SK-N-DZ (cell line): ENCODE measurements around the gene NMNAT2.

Source experiments
- DNase-seq: peaks from one replicate; pipeline ENCODE4 v3.0.0-alpha.2; 2015; ENCODE audit warnings: low spot score

Gene NMNAT2

GRCh38 chr1:183365676-183366075 is 52.5 kb downstream of the NMNAT2 start:
- DNase-seq: no peak

- no peak for DNase-seq
These were observed 53.1 kb downstream of the NMNAT2 start for GRCh38 chr1:183365093-183365492.

GRCh38 chr1:183363972-183364371 is 54.2 kb downstream of the NMNAT2 start:
- DNase-seq: no peak

GRCh38 chr1:183361081-183361480 is 57.1 kb downstream of the NMNAT2 start:
- DNase-seq: no peak

GRCh38 chr1:183360473-183360872 is 57.7 kb downstream of the NMNAT2 start:
- DNase-seq: no peak

- DNase-seq: no peak
These were observed 61.5 kb downstream of the NMNAT2 start for GRCh38 chr1:183356534-183357182.

GRCh38 chr1:183355797-183356196 is 62.4 kb downstream of the NMNAT2 start:
- DNase-seq: no peak

GRCh38 chr1:183355181-183355580 is 63.0 kb downstream of the NMNAT2 start:
- no peak for DNase-seq

GRCh38 chr1:183353597-183353996 is 64.6 kb downstream of the NMNAT2 start:
- no peak for DNase-seq

- no peak for DNase-seq
These were observed 68.9 kb downstream of the NMNAT2 start for GRCh38 chr1:183349201-183349711.

GRCh38 chr1:183346276-183346732 is 71.9 kb downstream of the NMNAT2 start:
- no peak for DNase-seq

GRCh38 chr1:183339556-183340167 is 78.5 kb downstream of the NMNAT2 start:
- no peak for DNase-seq

- DNase-seq: peak; percentile 82
These were observed 87.0 kb downstream of the NMNAT2 start for GRCh38 chr1:183331091-183331742.

- DNase-seq: peak; percentile 22
These were observed 87.8 kb downstream of the NMNAT2 start for GRCh38 chr1:183330335-183330734.

- no peak for DNase-seq
These were observed 89.8 kb downstream of the NMNAT2 start for GRCh38 chr1:183328371-183328770.

- no peak for DNase-seq
These were observed 90.5 kb downstream of the NMNAT2 start for GRCh38 chr1:183327434-183328290.

GRCh38 chr1:183323849-183324683 is 94.1 kb downstream of the NMNAT2 start:
- no peak for DNase-seq

GRCh38 chr1:183319606-183320005 is 98.6 kb downstream of the NMNAT2 start:
- DNase-seq: no peak

- DNase-seq: no peak
These were observed 99.1 kb downstream of the NMNAT2 start for GRCh38 chr1:183319051-183319450.

GRCh38 chr1:183318433-183318832 is 99.7 kb downstream of the NMNAT2 start:
- DNase-seq: no peak
